Measurements from ENCODE around the gene MAP2.

The MAP2 gene

DNA sequence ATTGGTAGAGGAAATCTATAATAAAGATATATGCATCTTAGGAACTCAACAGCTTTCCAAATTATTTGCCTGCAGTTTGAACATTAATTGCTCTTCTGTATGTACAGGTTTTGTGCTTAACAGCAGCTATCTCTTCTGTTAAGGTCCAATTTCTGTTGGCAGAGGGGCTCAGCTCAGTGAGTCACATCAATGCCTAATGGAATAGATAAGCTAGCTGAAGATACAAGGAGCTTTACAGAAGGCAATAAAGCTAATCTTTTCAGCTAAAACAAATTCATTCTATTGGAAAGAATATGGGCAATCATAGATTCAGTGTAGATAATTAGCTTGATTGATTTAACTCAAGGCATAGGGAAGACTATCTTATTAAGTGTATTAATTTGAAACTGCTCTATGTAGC is 289.4 kb downstream of the MAP2 start:
- DNase-seq (ENCODE audit: low read depth in 3 of 3), result no peak

DNA sequence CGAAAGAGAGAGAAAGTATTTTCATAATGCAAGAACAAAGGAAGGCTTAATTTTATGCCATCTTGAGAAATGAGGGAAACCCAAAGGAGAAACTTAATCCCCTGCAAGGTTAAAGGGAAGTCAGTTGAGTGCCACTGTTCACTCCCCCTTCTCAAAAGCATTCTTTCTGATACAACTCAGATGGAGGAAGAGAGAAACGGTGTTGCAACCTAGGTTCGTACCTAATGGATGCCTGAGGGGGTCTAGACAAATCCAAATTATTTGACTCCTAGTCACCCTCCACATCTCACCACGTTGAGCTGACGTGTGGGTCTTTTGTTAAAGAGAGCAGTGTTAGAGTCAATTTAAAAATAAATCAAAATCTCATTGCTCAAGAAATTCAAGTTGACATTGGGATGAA is 295.2 kb downstream of the MAP2 start:
- DNase-seq (ENCODE audit: low read depth in 3 of 3), result no peak

DNA sequence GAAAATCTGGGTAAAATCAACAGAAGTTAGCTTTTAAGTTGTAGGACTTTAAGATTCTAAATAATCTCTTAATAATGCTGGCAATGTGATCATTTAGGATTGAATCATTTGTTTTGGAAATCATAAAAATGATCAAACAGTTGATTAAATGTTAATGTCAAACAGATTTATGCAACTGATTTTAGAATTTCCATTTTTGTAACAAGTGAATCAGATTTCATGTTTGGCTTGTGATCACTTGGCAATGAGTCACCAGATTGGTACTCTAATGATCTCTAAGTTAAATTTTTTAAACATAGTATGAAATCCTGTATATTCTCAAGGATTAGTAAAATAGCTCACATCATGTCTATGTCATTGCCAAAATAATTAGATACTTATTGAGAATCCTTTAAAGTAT is 297.6 kb downstream of the MAP2 start:
- DNase-seq (ENCODE audit: low read depth in 3 of 3), result no peak

DNA sequence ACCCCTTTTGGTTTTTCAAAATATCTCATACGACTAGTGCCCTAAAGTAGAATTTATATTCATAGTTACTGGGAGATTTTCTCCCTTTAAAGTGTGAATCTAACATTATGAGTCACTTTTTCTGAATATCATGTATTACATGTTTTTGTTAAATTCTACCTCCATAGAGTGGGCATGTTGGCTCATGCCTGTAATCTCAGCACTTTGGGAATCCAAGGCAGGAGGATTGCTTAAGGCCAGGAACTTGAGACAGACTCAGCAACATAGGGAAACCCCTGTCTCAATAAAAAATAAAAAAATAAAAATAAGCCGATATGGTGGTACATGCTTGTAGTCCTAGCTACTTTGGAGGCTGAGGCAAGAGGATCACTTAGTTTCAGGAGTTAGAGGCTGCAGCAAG is 302.5 kb downstream of the MAP2 start:
- DNase-seq (ENCODE audit: low read depth in 3 of 3), result no peak

DNA sequence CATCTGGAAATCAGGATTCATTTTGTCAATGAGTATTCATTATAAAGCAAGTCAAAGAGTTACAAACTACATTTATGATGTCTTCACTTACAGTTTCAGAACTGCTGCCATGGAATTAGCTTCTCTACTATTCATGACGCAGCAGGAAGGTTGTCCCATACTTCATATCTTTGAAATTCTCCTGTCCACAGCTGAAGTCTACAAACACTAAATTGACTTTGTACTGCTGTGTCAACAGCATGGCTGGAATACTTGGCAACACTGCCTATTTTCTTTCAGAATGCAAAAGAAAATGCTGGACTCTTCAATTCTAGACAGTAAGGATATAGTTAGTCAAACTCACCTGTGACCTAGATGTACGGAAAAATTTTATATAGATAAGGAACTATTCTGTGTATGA is 303.2 kb downstream of the MAP2 start:
- no peak for DNase-seq (ENCODE audit: low read depth in 3 of 3)

DNA sequence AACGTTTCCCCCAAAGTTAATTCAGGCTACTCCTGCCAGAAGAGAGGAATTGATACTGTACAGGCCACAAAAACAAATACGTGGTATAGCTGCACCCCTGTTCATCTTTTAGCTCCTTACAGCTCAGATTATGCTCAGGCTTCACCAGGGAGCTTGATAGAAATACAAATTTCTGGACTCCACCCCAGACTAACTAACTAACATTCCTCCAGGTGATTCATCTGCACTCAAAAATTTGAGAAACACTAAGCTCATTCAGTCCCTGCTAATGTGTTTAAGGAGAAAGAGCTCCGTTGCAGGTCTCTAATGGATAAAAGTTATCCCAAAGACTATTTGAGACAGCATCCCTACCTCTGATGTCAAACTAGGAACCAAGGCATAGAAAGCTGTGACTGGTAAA is 311.0 kb downstream of the MAP2 start:
- no peak for DNase-seq (ENCODE audit: low read depth in 3 of 3)

DNA sequence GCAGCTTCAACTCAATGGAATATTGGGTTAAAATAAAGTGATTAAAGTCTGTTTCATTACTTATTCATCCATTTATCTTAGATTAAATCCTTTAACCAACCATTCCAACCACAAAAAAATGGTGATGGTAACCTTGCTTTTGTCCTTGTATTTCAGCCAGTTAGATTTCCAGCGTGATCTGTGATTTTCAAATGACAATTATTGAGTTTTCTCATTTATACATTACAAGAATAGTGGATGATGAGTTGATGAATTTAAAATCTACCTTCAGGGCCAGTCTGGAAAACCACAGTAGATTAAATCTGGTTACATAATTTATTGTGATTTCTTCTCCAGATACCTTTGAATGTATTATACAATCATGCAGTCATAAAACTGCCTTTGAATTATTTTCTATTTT is 318.1 kb downstream of the MAP2 start:
- DNase-seq (ENCODE audit: low read depth in 3 of 3), result no peak

DNA sequence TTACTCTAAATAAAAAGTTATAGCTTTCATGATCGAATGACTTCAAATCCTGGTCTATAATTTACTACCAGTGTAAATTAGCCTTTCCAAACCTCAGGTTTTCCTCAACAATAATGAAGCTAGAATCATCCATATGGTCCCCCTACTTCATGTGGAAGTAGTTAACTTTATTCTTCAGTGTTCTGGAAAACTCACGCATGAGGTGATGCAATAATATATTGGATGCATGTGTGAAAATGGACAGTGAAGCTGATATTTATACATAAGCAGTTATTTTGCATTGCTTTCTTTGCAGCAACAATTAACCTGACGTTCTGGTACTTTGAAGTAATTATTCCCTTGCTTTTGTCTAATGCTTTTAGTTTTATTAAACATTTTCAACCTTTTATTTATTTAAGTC is 329.2 kb downstream of the MAP2 start:
- no peak for DNase-seq (ENCODE audit: low read depth in 3 of 3)

DNA sequence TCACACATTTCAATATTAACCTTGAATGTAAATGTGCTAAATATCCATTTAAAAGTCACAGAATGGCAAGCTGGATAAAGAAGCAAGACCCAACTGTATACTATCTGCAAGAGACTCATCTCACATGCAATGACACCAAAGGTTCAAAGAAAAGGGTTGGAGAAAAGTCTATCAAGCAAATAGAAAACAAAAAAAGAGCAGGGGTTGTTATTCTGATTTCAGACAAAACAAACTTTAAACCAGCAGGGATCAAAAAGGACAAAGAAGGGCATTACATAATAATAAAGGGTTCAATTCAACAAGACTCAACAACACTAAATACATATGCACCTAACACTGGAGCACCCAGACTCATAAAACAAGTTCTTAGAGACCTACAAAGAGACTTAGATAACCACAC is 333.3 kb downstream of the MAP2 start:
- DNase-seq (ENCODE audit: low read depth in 3 of 3), result no peak

DNA sequence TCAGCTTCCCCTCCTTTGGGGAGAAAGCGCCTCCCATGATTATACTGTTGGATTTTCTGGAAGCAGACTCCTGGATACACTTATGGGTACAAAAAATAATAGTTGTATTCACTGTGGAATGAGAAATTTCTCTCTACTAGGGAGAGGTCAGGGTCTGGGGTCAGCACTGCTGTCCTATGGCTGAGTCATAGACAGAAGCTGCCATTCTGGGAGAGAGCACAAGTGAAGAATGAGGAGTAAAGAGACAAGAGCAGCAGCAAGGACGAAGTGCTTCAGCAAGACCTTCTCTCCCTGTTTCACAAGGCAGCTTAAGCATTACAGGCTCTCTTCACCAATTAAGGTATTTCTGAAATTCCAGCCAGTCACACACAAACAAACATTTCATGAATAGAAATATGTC is 337.7 kb downstream of the MAP2 start:
- no peak for DNase-seq (ENCODE audit: low read depth in 3 of 3)

DNA sequence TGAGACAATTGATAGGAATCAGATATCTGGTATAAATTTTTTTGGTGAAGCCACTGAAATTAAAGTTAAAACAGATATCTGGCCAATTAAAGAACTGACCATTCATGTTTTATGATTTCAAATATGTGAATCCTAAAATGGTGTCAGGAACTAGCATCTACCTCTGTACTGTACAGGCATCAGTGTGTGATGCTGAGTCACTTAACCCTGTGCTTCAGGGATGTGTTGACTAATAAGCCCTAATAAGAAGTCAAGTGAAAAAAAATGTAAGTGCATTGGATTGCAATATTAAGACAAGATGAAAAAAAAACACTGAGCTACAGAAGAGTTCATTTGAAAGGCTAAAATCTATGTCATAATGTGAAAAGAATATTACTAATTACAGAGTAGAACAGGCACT is 338.7 kb downstream of the MAP2 start:
- DNase-seq (ENCODE audit: low read depth in 3 of 3), result no peak

DNA sequence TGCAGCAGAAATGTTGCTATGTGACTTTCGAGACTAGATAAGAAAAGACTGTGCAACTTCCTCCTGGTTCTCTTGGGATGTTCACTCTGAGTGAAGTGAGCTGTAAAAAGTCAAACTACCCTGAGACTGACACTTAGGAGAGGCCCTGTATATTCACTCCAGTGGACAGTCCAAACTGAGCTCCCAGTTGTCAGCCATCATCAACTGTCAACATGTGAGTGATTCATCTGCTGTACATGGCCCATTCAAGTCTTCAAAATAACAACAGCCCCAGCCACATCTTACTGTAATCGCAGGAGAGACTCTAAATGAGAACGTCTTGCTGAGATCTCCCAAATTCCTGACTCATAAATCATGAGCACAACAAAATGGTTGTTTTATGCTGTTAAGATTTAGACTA is 339.3 kb downstream of the MAP2 start:
- DNase-seq (ENCODE audit: low read depth in 3 of 3), result no peak

DNA sequence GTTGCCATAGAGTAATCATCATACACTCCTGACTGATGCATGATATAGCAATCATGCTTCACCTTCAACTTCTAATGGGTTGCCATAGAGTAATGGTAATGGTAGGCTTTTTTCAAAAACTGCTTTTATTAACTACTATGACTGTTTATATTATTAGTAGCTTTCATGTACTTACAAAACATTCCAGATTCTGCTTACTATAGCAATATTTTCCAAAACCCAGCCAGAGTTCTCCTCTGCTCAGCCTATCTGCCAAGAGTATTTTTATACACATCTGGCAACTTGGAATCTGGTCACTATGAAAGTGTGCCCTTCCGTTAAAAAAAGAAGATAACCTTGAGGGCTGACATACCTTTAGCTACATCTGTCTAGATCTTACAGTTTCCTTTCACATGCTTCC is 342.8 kb downstream of the MAP2 start:
- no peak for DNase-seq (ENCODE audit: low read depth in 3 of 3)

DNA sequence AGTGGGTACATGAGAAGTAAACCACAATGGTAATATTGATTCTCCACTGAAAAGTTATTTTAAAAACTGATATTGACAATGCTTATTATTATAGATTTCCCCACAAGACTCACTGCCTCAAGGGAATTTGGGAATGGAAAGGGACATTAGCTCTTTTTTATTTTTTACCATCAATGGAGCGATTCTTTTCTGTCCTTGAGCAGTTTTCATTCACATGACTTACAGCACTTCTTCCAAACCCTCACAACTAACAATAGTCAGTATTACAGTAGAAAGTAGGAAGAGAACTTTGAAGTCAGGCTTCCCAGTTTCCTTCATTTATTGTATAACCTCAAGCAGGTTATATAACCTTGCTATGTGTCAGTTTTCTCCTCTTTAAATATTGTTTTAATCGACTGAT is 343.5 kb downstream of the MAP2 start:
- no peak for DNase-seq (ENCODE audit: low read depth in 3 of 3)

DNA sequence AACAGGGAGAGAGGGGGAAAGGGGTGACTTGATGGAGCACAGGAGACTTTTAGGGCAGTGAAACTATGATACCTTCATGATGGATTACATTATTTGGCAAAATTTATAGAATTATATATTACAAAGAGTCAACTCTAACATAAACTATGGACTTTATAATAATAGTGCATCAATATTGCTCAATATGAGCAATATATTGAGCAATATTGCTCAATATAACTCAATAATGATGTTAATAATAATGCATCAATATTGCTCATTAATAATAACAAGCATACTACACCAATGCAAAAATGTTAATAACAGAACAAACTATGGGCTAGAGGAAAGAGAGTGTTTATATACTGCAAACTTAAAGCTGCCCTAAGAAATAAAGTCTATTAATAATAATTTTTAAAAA is 344.7 kb downstream of the MAP2 start:
- DNase-seq (ENCODE audit: low read depth in 3 of 3), result no peak

DNA sequence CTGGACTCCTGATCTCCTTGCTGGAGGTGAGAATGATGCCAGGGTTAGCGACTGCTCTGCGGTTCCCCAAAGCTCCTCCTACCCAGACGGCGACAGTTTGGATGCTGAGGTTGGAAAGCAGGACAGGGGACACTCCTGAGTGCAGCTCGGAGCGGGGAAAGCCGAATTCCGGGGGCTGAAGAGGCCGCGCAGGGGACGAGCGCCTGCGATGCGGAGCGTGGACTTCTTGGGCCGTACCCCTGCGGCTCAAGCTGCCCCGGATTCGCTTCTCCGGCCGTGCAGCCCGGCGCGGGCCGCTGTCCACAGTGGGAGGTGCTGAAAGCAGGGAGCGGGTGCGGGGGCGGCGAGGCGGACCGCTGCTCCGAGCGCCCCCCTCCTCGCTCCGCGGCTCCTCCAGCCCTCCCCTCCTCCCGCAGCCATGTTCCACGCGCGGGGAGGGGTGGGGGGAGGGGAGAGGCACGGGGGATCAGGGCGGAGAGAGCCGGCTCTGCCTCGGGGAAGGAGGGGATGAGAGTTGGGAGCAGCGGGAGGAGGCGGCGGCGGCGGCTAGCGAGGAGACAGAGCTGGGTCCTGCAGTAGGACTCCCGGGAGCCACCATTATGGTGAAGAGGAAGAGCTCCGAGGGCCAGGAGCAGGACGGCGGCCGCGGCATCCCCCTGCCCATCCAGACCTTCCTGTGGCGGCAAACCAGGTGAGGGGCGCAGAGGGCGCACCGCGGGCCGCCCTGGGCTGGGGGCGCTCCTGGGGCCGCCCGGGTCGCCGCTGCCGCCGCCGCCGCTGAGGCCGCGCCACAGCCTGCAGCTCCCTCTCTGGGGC is 347.8 kb downstream of the MAP2 start, which contains the start of gene UNC80:
Gene UNC80 (plus strand): TSS at position 359 of the 816 bp plus-strand sequence. CDS start 241 bp downstream, at position 600.
- peak in 1 of 3 experiments; percentile 3 for DNase-seq (ENCODE audit: low read depth in 3 of 3)

DNA sequence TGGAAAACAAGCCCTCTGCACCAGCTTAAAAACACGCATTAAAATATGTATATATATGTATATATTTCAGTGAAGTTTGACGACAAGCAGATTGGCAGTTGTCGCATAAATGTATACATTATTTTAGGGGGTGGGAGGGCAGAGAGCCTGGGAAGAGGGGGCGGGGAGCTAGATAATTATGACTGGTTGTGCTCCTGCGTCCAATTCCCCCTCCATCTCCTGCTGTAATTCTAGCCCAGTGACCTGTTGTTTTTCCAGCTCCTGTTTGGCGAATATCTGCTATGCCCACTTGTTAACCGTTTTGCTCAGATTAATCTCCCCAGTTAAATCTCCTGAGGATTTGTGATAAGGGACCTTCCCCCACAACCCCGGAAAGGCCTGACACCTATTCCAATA is 348.4 kb downstream of the MAP2 start:
- DNase-seq (ENCODE audit: low read depth in 3 of 3), result no peak

DNA sequence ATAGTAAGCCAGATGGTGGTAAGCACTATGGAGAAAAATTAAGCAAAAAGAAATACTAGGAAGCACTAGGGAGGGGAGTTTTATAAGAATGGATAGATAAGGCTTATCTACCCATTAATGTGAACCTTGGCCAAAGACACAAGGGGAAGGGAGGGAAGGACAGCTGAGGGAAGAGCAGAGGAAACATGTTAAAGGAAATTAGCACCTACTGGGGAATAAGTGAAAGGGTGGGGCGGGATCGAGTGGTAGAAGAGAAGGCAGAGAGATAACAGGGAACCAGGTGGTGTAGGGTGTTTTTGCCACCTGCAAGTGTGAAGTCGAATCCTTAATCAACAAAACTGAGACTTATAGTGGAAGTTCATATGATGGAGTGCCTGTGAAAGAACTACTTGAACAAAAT is 349.5 kb downstream of the MAP2 start:
- no peak for DNase-seq (ENCODE audit: low read depth in 3 of 3)
